SK-N-SH treated with all-trans-retinoic acid at 6 μM for 48 hours (cell line): ENCODE data around the gene SLC7A7.

Source experiments
- ATAC-seq: fragments of 200-7000 bp; cut with Tn5 transposase; 3 replicates; pipeline ENCODE4 v1.9.1; 2020; ENCODE audit warnings: mild to moderate bottlenecking, moderate library complexity
- BACH2 ChIP-seq: fragments of 250-450 bp; sonication (Bioruptor Pico); IDR thresholded peaks from 2 replicates; pipeline ENCODE4 v1.9.0; 2021; ENCODE audit warnings: mild to moderate bottlenecking, borderline replicate concordance
- CREB5 ChIP-seq: fragments of 250-450 bp; sonication (Bioruptor Pico); IDR thresholded peaks from 2 replicates; pipeline ENCODE4 v1.5.1; 2020; ENCODE audit warnings: low read depth, mild to moderate bottlenecking, moderate library complexity
- CSDC2 ChIP-seq: fragments of 250-450 bp; sonication (Bioruptor Pico); IDR thresholded peaks from 2 replicates; pipeline ENCODE4 v1.5.0; 2020; ENCODE audit warnings: mild to moderate bottlenecking, moderate library complexity
- CSRNP3 ChIP-seq: fragments of 250-450 bp; sonication (Bioruptor Pico); IDR thresholded peaks from 2 replicates; pipeline ENCODE4 v1.5.1; 2021; ENCODE audit warnings: mild to moderate bottlenecking, moderate library complexity
- ESRRG ChIP-seq: fragments of 250-450 bp; sonication (Bioruptor Pico); IDR thresholded peaks from 2 replicates; pipeline ENCODE4 v1.6.1; 2021; ENCODE audit warnings: mild to moderate bottlenecking
- GLIS3 ChIP-seq: fragments of 250-450 bp; sonication (Bioruptor Pico); IDR thresholded peaks from 2 replicates; pipeline ENCODE4 v1.5.0; 2020; ENCODE audit warnings: mild to moderate bottlenecking, moderate library complexity
- ISL1 ChIP-seq: fragments of 250-450 bp; sonication (Bioruptor Pico); IDR thresholded peaks from 2 replicates; pipeline ENCODE4 v2.1.2; 2022; ENCODE audit warnings: mild to moderate bottlenecking, moderate library complexity
- OSR1 ChIP-seq: fragments of 250-450 bp; sonication (Bioruptor Pico); IDR thresholded peaks from 2 replicates; pipeline ENCODE4 v1.8.0; 2022; ENCODE audit warnings: moderate library complexity, mild to moderate bottlenecking, inconsistent platforms
- PATZ1 ChIP-seq: fragments of 250-450 bp; sonication (Bioruptor Pico); IDR thresholded peaks from 2 replicates; pipeline ENCODE4 v1.8.0; 2020; ENCODE audit warnings: mild to moderate bottlenecking, moderate library complexity, borderline replicate concordance
- POU6F1 ChIP-seq: fragments of 250-450 bp; sonication (Bioruptor Pico); IDR thresholded peaks from 2 replicates; pipeline ENCODE4 v1.8.0; 2021; ENCODE audit warnings: low read depth, mild to moderate bottlenecking, moderate library complexity, borderline replicate concordance
- PPARA ChIP-seq: fragments of 250-450 bp; sonication (Bioruptor Pico); IDR thresholded peaks from 2 replicates; pipeline ENCODE4 v1.5.0; 2020; ENCODE audit warnings: mild to moderate bottlenecking, borderline replicate concordance
- SNAI2 ChIP-seq: fragments of 250-450 bp; sonication (Bioruptor Pico); IDR thresholded peaks from 2 replicates; pipeline ENCODE4 v1.5.0; 2020; ENCODE audit warnings: mild to moderate bottlenecking, moderate library complexity
- TCF4 ChIP-seq: fragments of 250-450 bp; sonication (Bioruptor Pico); IDR thresholded peaks from 2 replicates; pipeline ENCODE4 v1.8.0; 2021; ENCODE audit warnings: mild to moderate bottlenecking, moderate library complexity, borderline replicate concordance
- TOX ChIP-seq: fragments of 250-450 bp; sonication (Bioruptor Pico); IDR thresholded peaks from 2 replicates; pipeline ENCODE4 v1.8.0; 2021; ENCODE audit warnings: mild to moderate bottlenecking, moderate library complexity, borderline replicate concordance
- ZC3H10 ChIP-seq: fragments of 250-450 bp; sonication (Bioruptor Pico); IDR thresholded peaks from 2 replicates; pipeline ENCODE4 v1.5.1; 2021; ENCODE audit warnings: mild to moderate bottlenecking, moderate library complexity
- ZFP3 ChIP-seq: fragments of 250-450 bp; sonication (Bioruptor Pico); IDR thresholded peaks from 2 replicates; pipeline ENCODE4 v1.5.0; 2020; ENCODE audit warnings: mild to moderate bottlenecking, moderate library complexity
- ZFP30 ChIP-seq: fragments of 450-650 bp; formaldehyde crosslinking; IDR thresholded peaks from 2 replicates; pipeline ENCODE4 v1.5.0; 2022; ENCODE audit warnings: mild to moderate bottlenecking, moderate library complexity
- ZNF70 ChIP-seq: fragments of 450-650 bp; formaldehyde crosslinking; IDR thresholded peaks from 2 replicates; pipeline ENCODE4 v1.5.0; 2020; ENCODE audit warnings: mild to moderate bottlenecking, moderate library complexity
- ZNF8 ChIP-seq: fragments of 450-650 bp; formaldehyde crosslinking; IDR thresholded peaks from 2 replicates; pipeline ENCODE4 v1.5.0; 2020; ENCODE audit warnings: mild to moderate bottlenecking, moderate library complexity
- TF ChIP-seq, protein P1 (sequence below): fragments of 250-450 bp; sonication (Bioruptor Pico); IDR thresholded peaks from 2 replicates; pipeline ENCODE4 v1.5.0; 2020; ENCODE audit warnings: mild to moderate bottlenecking, moderate library complexity

The SLC7A7 gene

DNA sequence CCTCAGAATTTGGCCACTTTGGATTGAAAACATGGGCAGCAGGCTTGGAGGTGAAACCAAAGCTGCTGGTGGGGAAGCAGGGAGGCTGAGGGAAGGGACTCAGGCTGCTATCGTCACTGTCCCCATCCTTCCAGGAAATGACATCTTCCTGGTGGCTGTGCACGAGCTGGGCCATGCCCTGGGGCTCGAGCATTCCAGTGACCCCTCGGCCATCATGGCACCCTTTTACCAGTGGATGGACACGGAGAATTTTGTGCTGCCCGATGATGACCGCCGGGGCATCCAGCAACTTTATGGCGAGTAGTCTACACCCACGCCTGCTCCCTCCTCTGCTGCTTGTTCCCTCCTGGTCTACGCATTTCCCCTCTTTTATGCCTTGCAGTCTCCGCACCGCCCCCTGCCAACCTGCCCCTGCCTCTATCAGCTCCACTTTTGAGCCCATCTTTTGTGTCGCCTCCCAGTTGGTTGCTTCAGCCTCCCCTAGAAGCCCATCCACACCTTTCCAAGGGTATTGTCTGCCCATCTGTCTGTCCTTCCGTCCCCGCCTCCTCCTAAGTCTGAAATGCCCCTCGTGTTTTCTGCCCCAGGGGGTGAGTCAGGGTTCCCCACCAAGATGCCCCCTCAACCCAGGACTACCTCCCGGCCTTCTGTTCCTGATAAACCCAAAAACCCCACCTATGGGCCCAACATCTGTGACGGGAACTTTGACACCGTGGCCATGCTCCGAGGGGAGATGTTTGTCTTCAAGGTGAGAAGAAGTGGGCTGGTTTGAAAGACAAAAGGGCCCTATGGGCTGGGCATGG, 28.1 kb upstream of the SLC7A7 start:
- ATAC-seq: no peak
- TF ChIP-seq ZFP30 (CRISPR knock-in tag): no peak
- TF ChIP-seq CSRNP3 (CRISPR knock-in tag): no peak
- no peak for TF ChIP-seq ZNF8 (CRISPR knock-in tag)
- TF ChIP-seq GLIS3 (CRISPR knock-in tag): no peak
- no peak for TF ChIP-seq ZNF70
- TF ChIP-seq PATZ1 (CRISPR knock-in tag): no peak
- TF ChIP-seq, protein P1, sequence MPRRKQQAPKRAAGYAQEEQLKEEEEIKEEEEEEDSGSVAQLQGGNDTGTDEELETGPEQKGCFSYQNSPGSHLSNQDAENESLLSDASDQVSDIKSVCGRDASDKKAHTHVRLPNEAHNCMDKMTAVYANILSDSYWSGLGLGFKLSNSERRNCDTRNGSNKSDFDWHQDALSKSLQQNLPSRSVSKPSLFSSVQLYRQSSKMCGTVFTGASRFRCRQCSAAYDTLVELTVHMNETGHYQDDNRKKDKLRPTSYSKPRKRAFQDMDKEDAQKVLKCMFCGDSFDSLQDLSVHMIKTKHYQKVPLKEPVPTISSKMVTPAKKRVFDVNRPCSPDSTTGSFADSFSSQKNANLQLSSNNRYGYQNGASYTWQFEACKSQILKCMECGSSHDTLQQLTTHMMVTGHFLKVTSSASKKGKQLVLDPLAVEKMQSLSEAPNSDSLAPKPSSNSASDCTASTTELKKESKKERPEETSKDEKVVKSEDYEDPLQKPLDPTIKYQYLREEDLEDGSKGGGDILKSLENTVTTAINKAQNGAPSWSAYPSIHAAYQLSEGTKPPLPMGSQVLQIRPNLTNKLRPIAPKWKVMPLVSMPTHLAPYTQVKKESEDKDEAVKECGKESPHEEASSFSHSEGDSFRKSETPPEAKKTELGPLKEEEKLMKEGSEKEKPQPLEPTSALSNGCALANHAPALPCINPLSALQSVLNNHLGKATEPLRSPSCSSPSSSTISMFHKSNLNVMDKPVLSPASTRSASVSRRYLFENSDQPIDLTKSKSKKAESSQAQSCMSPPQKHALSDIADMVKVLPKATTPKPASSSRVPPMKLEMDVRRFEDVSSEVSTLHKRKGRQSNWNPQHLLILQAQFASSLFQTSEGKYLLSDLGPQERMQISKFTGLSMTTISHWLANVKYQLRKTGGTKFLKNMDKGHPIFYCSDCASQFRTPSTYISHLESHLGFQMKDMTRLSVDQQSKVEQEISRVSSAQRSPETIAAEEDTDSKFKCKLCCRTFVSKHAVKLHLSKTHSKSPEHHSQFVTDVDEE (CRISPR knock-in tag): no peak
- TF ChIP-seq CREB5 (CRISPR knock-in tag): no peak
- no peak for TF ChIP-seq TCF4 (CRISPR knock-in tag)
- TF ChIP-seq SNAI2: no peak
- TF ChIP-seq ZC3H10 (CRISPR knock-in tag): no peak
- TF ChIP-seq ESRRG: no peak
- TF ChIP-seq PPARA (CRISPR knock-in tag): no peak
- no peak for TF ChIP-seq ISL1 (CRISPR knock-in tag)
- TF ChIP-seq TOX (CRISPR knock-in tag): no peak
- no peak for TF ChIP-seq OSR1 (CRISPR knock-in tag)

DNA sequence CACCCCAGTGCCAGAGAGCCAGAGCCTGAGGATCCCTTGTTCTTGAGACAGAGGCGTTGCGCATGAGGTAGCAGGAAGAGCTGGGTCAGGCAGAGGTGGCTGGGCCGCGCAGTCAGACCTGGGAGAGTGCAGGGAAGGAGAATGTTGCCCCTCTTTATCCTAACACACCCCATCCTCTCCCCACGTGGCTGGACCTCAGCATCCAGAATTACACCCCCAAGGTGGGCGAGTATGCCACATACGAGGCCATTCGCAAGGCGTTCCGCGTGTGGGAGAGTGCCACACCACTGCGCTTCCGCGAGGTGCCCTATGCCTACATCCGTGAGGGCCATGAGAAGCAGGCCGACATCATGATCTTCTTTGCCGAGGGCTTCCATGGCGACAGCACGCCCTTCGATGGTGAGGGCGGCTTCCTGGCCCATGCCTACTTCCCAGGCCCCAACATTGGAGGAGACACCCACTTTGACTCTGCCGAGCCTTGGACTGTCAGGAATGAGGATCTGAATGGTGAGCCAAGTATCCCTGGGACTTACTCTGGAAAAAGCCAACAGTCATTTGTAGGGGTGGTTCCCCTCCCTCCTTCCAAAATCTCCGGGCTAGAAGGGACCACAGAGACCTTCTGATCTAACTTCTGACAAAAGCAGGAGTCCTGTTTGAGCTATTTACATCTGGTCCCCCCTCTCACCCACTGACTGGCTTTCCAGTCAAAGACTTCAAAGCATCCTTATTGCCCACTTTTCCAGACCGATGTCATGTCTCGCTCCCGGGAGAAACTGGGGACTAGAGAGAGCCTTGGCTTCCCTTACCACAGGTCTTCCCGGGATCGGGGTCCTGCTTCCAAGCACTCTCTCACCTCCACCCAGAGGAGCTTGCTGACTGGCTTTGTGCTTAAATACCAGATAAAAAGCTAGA, 27.2 kb upstream of the SLC7A7 start:
- TF ChIP-seq CSDC2 (CRISPR knock-in tag) (no peak), GLIS3 (CRISPR knock-in tag) (no peak)
- ATAC-seq: no peak

- no peak for ATAC-seq
- TF ChIP-seq SNAI2 (no peak), ZNF70 (no peak), POU6F1 (CRISPR knock-in tag) (no peak), ISL1 (CRISPR knock-in tag) (no peak), PPARA (CRISPR knock-in tag) (no peak), GLIS3 (CRISPR knock-in tag) (no peak), CSRNP3 (CRISPR knock-in tag) (no peak), ZFP30 (CRISPR knock-in tag) (no peak), ZFP3 (CRISPR knock-in tag) (no peak), TCF4 (CRISPR knock-in tag) (no peak), BACH2 (no peak), ZC3H10 (CRISPR knock-in tag) (no peak)
- TF ChIP-seq, protein P1 (CRISPR knock-in tag): no peak
Measured at GRCh38 chr14:22841769-22842168, 26.5 kb upstream of the SLC7A7 start.
